NAMALWA (cell line): ENCODE measurements around the gene TLL2.

Experiments used
- DNase-seq: peaks from one replicate; pipeline ENCODE4 v3.0.0-alpha.2; 2015; ENCODE audit warnings: low spot score

The TLL2 gene

GRCh38 chr10:96507044-96507443, 6.7 kb downstream of the TLL2 start:
- no peak for DNase-seq

- DNase-seq = no peak
These were observed 8.3 kb downstream of the TLL2 start for GRCh38 chr10:96505150-96506136.

- no peak for DNase-seq
These were observed 11.0 kb downstream of the TLL2 start for GRCh38 chr10:96502561-96503282.

GRCh38 chr10:96501985-96502384, 11.7 kb downstream of the TLL2 start:
- DNase-seq = no peak

GRCh38 chr10:96500519-96500918, 13.2 kb downstream of the TLL2 start:
- no peak for DNase-seq

GRCh38 chr10:96500050-96500449, 13.7 kb downstream of the TLL2 start:
- DNase-seq = no peak

GRCh38 chr10:96497391-96497790, 16.3 kb downstream of the TLL2 start:
- DNase-seq = no peak

- DNase-seq = no peak
These were observed 17.3 kb downstream of the TLL2 start for GRCh38 chr10:96496281-96496925.

GRCh38 chr10:96495544-96495943, 18.2 kb downstream of the TLL2 start:
- DNase-seq = no peak

GRCh38 chr10:96494694-96495093, 19.0 kb downstream of the TLL2 start:
- DNase-seq = no peak

GRCh38 chr10:96493871-96494525, 19.7 kb downstream of the TLL2 start:
- no peak for DNase-seq

- no peak for DNase-seq
These were observed 20.5 kb downstream of the TLL2 start for GRCh38 chr10:96493254-96493653.

- peak; percentile 22 for DNase-seq
These were observed 22.4 kb downstream of the TLL2 start for GRCh38 chr10:96491303-96491702.

- DNase-seq = no peak
These were observed 25.4 kb downstream of the TLL2 start for GRCh38 chr10:96488161-96488935.

- DNase-seq = no peak
These were observed 30.7 kb downstream of the TLL2 start for GRCh38 chr10:96482815-96483588.

GRCh38 chr10:96478355-96478754, 35.4 kb downstream of the TLL2 start:
- no peak for DNase-seq

- no peak for DNase-seq
These were observed 39.9 kb downstream of the TLL2 start for GRCh38 chr10:96473866-96474265.

GRCh38 chr10:96470116-96470743, 43.5 kb downstream of the TLL2 start:
- DNase-seq = peak; percentile 76

GRCh38 chr10:96468845-96469244, 44.9 kb downstream of the TLL2 start:
- DNase-seq = no peak

- DNase-seq = no peak
These were observed 48.1 kb downstream of the TLL2 start for GRCh38 chr10:96465599-96465998.
